LNCaP clone FGC (cell line): Measurements from ENCODE around the gene POLR3GL.
A peak's percentile ranks its signal among the peaks of the same experiment; 100 is the strongest.

ENCODE experiments used
- DNase-seq: peaks from one replicate; pipeline ENCODE4 v3.0.0-alpha.2; 2011; ENCODE audit warnings: low read depth
- H3K4me3 ChIP-seq: 2 replicates; pipeline ENCODE4 v1.5.1; 2011; ENCODE audit warnings: mild to moderate bottlenecking, low read depth, low read length, control low read depth
- TF ChIP-seq, protein P1 (sequence below): IDR thresholded peaks from 2 replicates; pipeline ENCODE4 v1.5.1; 2012; ENCODE audit warnings: mild to moderate bottlenecking; ENCODE audit not compliant: control insufficient read depth, insufficient read depth; ENCODE audit errors: extremely low read depth

POLR3GL gene

DNA sequence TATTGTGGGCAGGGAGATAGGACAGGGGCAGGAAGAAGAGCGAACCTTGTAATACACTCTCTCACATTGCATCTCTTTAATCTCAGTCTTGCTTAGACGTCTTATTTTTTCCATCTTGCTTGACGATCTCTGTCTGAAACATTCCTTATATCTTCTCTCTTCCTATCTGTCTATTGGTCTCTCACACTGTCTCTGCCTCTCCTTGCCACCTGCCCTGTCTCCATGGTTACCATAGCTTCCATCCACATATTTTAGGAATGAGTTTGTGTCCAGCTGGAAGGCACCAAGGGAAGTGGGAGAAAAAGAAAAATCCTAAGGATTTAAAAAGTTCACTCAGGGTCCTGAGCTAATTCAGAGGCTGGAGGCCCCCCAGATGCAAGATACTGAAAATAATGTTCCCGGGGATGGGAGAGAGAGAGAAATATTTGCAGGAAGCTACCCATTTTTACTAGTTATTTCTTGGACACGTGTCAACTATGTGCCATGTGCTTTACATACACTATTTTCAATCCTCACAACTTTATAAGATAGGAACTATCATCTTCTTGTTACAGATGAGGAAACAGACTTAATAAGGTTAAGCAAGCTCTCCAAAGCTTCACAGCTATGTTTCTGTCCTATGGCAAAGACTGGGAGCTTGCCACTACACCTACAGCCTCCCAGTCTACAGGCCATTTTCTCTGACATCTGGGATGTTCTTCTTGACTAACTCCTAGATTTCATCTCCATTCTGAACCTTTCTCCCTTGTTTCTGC, 1.0 kb upstream of the POLR3GL start:
- DNase-seq = no peak
- TF ChIP-seq, protein P1, sequence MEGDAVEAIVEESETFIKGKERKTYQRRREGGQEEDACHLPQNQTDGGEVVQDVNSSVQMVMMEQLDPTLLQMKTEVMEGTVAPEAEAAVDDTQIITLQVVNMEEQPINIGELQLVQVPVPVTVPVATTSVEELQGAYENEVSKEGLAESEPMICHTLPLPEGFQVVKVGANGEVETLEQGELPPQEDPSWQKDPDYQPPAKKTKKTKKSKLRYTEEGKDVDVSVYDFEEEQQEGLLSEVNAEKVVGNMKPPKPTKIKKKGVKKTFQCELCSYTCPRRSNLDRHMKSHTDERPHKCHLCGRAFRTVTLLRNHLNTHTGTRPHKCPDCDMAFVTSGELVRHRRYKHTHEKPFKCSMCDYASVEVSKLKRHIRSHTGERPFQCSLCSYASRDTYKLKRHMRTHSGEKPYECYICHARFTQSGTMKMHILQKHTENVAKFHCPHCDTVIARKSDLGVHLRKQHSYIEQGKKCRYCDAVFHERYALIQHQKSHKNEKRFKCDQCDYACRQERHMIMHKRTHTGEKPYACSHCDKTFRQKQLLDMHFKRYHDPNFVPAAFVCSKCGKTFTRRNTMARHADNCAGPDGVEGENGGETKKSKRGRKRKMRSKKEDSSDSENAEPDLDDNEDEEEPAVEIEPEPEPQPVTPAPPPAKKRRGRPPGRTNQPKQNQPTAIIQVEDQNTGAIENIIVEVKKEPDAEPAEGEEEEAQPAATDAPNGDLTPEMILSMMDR = no peak
- H3K4me3 ChIP-seq = peak overlapping the region; percentile 59

DNA sequence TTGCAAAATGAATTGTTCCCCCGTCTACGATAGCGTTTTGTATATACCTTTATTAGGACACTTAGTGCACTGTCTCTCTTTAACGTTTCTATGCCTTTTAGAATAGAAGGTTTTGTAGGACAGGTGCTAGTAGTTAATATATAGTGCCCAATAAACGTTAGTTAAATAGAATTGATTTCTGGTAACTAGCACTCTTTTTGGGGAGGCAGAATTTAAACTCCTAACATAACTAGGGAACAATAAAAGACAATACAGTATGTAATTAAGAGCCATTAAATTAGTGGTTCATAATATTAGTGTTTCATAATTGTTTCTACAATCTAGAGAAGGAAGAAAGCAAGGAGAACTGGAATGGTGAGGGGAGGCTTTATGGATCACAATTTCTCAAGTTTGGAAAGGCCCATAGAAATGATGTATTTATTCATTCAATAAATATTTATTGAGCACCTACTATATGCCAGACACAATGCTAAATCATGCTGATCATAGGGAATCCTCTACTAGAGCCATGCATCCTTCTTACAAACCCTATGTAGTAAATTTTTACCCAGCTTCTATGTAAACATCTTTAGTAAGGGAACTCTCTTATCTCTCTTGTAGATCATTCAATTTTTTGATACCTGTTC, 742 bp downstream of the POLR3GL start:
- H3K4me3 ChIP-seq = peak overlapping the region; percentile 59
- no peak for DNase-seq
- TF ChIP-seq, protein P1 = no peak

GRCh38 chr1:145967288-145967687, 2.8 kb downstream of the POLR3GL start:
- TF ChIP-seq, protein P1 = no peak
- H3K4me3 ChIP-seq = no peak overlapping the region
- DNase-seq = no peak

DNA sequence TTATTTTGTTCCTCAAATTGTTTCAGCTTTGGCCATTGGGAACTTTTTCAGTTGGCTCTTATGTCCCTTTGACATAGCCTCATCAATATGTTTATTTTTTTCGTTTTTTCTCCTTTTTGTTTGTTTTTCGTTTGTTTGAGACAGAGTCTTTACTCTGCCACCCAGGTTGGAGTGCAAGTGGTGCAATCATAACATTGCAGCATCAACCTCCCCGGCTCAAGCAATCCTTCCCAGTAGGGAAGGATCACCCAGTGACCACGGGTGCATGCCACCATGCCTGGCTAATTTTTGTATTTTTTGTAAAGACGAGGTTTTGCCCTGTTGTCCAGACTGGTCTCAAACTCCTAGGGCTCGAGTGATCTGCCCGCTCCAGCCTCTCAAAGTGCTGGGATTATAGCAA, 8.1 kb downstream of the POLR3GL start:
- TF ChIP-seq, protein P1 = no peak
- no peak for DNase-seq
- no peak overlapping the region for H3K4me3 ChIP-seq

GRCh38 chr1:145974721-145975120, 10.2 kb downstream of the POLR3GL start:
- H3K4me3 ChIP-seq = no peak overlapping the region
- no peak for DNase-seq
- TF ChIP-seq, protein P1 = no peak

GRCh38 chr1:145975216-145975615, 10.7 kb downstream of the POLR3GL start:
- H3K4me3 ChIP-seq = no peak overlapping the region
- TF ChIP-seq, protein P1 = no peak
- DNase-seq = no peak

DNA sequence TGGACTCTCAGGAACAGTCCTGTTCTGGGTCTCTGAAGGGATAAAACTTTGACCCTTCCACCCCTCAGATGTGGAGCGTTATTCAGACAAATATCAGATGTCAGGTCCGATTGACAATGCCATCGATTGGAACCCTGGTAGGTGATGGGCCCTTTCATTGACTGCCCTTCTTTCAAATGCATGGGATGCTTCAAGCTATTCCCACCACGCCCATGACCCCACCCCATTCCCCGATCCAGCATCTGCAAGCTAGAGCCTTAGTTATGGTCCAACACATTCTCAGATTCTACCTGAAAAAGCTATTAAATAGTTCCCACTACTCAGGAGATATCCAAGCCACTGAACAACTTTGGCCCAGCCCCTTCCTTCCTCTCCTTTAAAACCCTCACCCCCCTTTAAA, 12.5 kb downstream of the POLR3GL start:
- DNase-seq = no peak
- no peak overlapping the region for H3K4me3 ChIP-seq
- TF ChIP-seq, protein P1 = no peak
